UCSD-AML1 (cell line): ENCODE data around the gene EME1.
"Not testable (repeated sequence)": the region's sequence is repeated elsewhere in the genome, so short reads cannot be mapped to it uniquely, and the experiment has no call there.

Experiments used
- DNase-seq: peaks from one replicate; lab custom pipeline; 2025; ENCODE audit not compliant: unreplicated experiment; lab: John Stamatoyannopoulos, UW

Gene EME1

GRCh38 chr17:50386510-50386909 lies 13.5 kb downstream of the EME1 start:
- no peak for DNase-seq

- DNase-seq, result no peak
These were observed 15.7 kb downstream of the EME1 start for GRCh38 chr17:50388728-50389127.

- DNase-seq, result no peak
These were observed 16.5 kb downstream of the EME1 start for GRCh38 chr17:50389534-50389933.

DNA sequence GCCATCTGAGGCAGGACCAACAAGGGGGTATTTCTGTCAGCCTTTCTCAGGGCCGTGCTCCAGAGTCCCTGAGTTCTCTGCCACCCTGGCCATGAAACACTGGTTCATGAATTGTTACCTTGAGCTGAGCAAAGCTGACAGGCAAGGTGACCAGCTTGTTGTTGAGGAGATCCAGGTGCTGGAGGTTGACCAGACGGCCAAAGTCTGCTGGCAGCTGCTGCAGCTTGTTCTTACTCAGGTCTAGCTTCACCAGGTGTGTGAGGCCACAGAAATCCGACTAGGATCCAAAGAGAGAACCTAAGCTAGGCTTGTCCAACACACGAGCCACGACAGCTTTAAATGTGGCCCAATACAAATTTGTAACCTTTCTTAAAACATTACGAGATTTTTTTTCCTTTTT lies 19.6 kb downstream of the EME1 start:
- no peak for DNase-seq

GRCh38 chr17:50393700-50394099 lies 20.7 kb downstream of the EME1 start:
- no peak for DNase-seq

DNA sequence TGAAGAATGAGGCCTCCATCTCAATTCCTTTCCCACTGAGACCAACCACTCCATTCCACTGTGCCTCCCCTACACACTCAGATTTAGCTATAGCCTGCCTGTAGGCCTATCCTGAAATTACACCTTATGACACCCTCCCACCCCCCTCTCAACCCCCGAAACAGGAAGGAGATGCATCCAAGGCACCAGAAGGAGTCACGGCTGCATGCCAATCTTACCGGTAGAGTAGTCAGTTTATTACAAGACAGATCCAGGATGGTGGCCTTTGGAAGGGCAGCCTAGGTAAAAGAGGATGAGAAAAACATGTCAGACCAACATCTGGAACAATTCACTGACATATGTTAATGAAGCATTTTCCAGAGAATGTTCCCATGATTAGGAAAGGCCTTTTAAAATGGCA lies 21.7 kb downstream of the EME1 start:
- no peak for DNase-seq

DNA sequence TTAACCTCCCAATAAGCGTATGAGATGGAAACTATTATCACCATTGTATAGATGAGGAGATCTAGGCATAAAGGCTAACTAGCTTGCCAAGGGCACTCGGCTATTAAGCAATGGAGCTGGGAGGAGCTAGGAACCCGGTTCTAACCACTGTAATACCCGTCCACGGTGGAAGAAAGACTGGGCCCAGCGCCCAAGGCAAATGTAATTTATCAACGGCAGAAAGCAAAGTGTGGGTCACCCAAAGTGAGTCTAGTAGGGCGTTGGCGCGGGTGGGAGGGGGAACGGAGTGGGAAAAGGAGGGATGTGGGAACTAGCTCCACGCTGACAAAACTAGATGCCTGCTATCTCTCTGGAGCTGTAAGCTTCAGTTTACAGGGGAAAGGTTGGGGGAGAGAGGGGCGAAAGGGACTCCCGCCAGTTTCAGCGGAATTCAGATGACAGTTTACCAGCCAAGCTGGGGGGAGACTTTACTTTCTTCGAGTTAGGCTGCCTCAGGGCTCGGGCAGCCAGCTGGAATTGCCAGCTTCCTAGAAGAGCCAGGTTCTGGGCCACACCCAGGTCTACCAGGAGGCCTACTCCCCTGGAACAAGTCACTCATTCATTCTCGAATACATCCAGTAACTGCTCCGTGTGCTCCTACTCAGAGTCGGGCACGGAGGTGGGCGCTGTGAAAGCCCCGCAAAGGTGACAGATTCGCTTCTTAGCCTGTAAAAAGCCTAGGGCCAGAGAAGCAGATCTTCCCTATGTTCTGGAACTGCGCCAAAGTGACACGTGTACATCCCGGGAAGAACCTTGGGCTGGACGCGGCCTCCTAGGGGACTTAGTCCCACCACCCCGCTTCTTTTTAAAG lies 23.5 kb downstream of the EME1 start:
- no peak for DNase-seq

DNA sequence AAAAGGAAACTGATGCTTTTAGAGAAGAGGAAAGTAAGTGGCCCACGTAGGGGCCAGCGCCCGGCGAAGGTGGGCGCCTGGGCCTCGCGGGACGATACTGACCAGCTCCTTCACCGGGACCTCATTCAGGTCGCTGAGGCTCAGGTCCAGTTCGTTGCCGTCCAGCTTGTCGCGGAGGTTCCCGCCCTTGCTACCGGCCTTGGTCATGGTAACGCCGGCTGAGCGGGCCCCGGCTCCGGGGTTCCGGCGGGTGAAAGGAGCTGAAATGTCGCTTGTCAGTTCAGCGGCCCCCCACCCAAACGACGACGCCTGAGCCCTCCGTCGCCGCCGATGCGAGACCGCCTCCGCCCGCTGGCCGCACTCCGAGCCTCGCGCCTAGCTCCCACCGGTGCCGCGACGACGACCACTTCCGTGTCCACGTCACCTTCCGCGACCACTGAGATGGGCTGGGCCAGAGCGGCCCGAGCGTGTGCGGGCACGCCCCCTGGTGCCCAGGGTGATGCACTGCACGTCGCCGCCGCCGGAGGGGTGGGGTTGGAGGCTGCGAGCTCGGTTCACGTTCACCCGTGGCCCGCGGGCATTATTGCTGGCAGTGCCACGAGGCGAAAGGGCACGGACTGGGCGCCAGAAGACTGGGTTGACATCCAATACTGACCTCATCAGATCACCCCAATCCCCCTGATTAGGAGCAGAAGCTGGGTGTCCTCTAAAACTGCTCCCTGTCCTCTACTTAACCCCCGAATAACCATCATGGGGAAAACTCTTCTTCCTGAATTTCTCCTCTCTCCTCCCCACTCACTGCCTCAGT lies 24.3 kb downstream of the EME1 start, which contains the start of gene LRRC59:
LRRC59 (minus strand) TSS at position 413 of the 808 bp plus-strand sequence; CDS start at position 207, 206 bp downstream.
- peak; percentile 88 for DNase-seq

DNA sequence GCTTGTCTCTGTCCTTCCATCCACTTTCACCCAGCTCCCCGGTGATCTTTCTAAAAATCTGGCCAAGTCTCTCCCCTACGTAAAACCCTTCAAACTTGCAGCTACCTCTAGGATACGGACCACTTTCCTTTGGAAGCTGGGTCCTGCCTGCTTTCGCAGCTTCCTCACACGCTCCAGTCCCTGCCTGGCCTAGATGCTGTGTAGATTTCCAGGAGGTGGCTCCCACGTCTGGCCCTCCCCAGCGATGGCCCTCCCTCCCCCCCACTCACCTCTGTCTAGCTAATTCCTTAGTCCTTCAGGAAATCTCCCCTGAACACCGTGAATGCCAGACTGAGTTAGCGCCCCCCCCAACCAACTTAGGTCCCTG lies 24.9 kb downstream of the EME1 start:
- no peak for DNase-seq

DNA sequence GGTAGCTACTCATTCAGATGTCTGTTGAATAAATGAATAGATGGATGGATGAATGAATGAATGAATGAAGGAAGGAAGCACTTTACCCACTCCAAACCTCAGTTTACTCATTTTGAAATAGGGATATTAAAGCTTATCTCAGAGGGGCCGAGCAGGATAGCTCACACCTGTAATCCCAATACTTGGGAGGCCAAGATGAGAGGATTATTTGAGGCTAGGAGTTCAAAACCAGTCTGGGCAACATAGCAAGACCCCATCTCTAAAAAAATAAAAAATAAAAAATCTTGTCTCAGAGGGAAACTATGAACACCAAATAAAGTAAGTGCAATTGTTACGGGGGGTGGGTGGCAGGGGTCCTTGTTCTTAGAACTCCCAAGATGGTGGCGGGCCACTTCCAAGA lies 25.6 kb downstream of the EME1 start:
- DNase-seq, result not testable (repeated sequence)

- DNase-seq, result not testable (repeated sequence)
These were observed 26.6 kb downstream of the EME1 start for GRCh38 chr17:50399591-50399990.

GRCh38 chr17:50405351-50405750 lies 32.3 kb downstream of the EME1 start:
- DNase-seq, result not testable (repeated sequence)

GRCh38 chr17:50406578-50406977 lies 33.5 kb downstream of the EME1 start:
- no peak for DNase-seq

GRCh38 chr17:50407921-50408320 lies 34.9 kb downstream of the EME1 start:
- DNase-seq, result no peak

GRCh38 chr17:50412188-50412732 lies 39.2 kb downstream of the EME1 start:
- no peak for DNase-seq

DNA sequence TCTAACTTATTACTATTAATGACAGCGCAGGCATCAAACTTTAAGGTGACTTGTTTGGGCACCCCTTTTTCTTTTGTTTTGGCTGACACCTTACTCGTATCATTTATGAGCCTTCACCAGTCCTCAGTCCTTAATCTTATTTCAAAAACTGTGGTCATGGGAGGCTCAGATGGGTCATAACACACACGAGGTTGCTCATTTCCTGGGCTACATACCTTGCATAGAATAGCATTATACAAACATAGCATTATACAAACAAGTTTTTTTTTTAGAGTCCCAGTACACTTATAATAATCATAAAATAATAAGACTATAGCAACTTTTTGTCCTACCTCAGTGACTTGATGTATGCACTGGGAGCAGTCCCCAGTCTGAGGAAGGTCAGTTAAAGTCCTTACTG lies 41.8 kb downstream of the EME1 start:
- no peak for DNase-seq

DNA sequence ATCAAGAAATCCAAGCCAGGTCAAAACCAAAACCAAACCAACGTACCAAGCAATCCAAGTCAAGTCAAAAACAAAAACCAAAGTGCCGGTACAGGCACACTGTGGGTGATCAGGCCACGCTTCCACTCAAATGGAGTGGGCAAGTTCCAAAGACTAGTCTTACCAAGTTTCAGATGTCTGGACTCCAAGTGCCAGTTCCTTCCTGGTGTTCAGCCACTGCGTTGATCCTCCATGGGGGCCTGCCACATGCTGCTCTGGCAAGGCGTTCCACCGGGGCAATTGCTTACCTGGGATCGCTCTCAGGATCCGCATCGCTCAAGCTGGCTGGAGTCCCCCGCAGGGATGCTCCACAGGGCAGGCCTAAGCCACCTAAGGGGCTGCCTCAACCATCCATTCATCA lies 46.5 kb downstream of the EME1 start:
- DNase-seq, result not testable (repeated sequence)

DNA sequence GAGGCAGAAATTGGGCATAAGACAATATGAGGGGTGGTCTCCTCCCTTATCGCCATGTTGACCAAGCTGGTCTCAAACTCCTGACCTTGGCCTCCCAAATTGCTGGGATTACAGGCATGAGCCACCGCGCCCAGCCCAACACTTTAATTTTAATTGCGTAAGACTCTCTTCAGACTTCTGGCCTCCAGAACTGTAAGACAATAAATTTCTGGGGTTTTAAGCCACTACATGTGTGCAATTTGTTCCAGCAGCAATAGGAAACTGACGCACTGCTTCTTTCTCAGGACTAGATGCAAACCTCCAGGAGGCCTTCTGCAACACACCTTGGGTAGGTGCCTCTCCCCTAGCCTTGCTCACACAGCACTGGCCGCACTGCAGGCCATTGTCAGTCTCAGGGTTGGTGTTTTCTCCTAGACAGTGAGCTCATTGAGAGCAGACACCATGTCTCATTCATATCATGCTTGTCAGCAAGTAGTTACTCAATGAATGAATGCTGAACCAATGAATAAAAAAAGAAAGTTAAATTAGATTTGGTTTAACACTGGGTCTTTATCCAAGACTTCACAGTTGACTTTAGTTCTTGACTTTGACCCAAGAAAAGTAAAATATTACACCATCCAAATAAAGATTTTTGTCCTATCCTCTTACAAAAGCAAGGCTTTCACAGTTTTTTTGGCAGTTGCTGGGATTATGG lies 47.5 kb downstream of the EME1 start:
- DNase-seq, result no peak

- no peak for DNase-seq
These were observed 48.5 kb downstream of the EME1 start for GRCh38 chr17:50421308-50422051.

GRCh38 chr17:50422738-50423137 lies 49.7 kb downstream of the EME1 start:
- no peak for DNase-seq
